HG02571 (cell line): ENCODE results near the gene ZBTB8B.
"Not testable (repeated sequence)": the region's sequence is repeated elsewhere in the genome, so short reads cannot be mapped to it uniquely, and the experiment has no call there.

Source experiments
- ATAC-seq: cut with Tn5 transposase; IDR thresholded peaks from one replicate; pipeline ENCODE4 v1.9.1; 2021; ENCODE audit warnings: mild to moderate bottlenecking, moderate library complexity; ENCODE audit not compliant: unreplicated experiment

ZBTB8B gene

GRCh38 chr1:32468791-32469190 lies 3.9 kb downstream of the ZBTB8B start:
- no peak for ATAC-seq

- ATAC-seq, result no peak
Measured at GRCh38 chr1:32470431-32470830, 5.6 kb downstream of the ZBTB8B start.

- ATAC-seq, result no peak
Measured at GRCh38 chr1:32470991-32471694, 6.3 kb downstream of the ZBTB8B start.

GRCh38 chr1:32471695-32472362 lies 7.0 kb downstream of the ZBTB8B start:
- ATAC-seq, result no peak

GRCh38 chr1:32472966-32473365 lies 8.1 kb downstream of the ZBTB8B start:
- ATAC-seq, result not testable (repeated sequence)

- ATAC-seq, result no peak
Measured at GRCh38 chr1:32474954-32475353, 10.1 kb downstream of the ZBTB8B start.

- no peak for ATAC-seq
Measured at GRCh38 chr1:32480003-32480402, 15.1 kb downstream of the ZBTB8B start.

- ATAC-seq, result no peak
Measured at GRCh38 chr1:32480761-32481160, 15.9 kb downstream of the ZBTB8B start.

GRCh38 chr1:32481788-32482187 lies 16.9 kb downstream of the ZBTB8B start:
- not testable (repeated sequence) for ATAC-seq

GRCh38 chr1:32485554-32486255 lies 20.8 kb downstream of the ZBTB8B start:
- ATAC-seq, result no peak

- ATAC-seq, result no peak
Measured at GRCh38 chr1:32486463-32487113, 21.7 kb downstream of the ZBTB8B start.

- no peak for ATAC-seq
Measured at GRCh38 chr1:32487182-32487581, 22.3 kb downstream of the ZBTB8B start.

GRCh38 chr1:32489774-32490454 lies 25.0 kb downstream of the ZBTB8B start:
- ATAC-seq, result no peak

- ATAC-seq, result no peak
Measured at GRCh38 chr1:32491386-32491785, 26.5 kb downstream of the ZBTB8B start.

GRCh38 chr1:32494196-32494595 lies 29.3 kb downstream of the ZBTB8B start:
- ATAC-seq, result no peak

- no peak for ATAC-seq
Measured at GRCh38 chr1:32494711-32495337, 30.0 kb downstream of the ZBTB8B start.

GRCh38 chr1:32496127-32496526 lies 31.3 kb downstream of the ZBTB8B start:
- no peak for ATAC-seq

- ATAC-seq, result no peak
Measured at GRCh38 chr1:32498751-32499150, 33.9 kb downstream of the ZBTB8B start.

GRCh38 chr1:32500387-32501209 lies 35.7 kb downstream of the ZBTB8B start:
- no peak for ATAC-seq

GRCh38 chr1:32501865-32502264 lies 37.0 kb downstream of the ZBTB8B start:
- no peak for ATAC-seq
